SJCRH30 (cell line): ENCODE data around the gene FOXB1. TPM values are rescaled to one million over a fixed set of nuclear protein-coding genes. Genes with fewer than 3 reads are reported as not detected.

Source experiments
- DNase-seq, 2 experiments: peaks; one replicate each; pipeline ENCODE4 v3.0.0-alpha.2; 2015 to 2020
- H3K27ac ChIP-seq: fragments of 250-450 bp; sonication (Bioruptor Pico); 2 replicates; pipeline ENCODE4 v1.5.1; 2020; ENCODE audit warnings: mild to moderate bottlenecking, moderate library complexity
- H3K27me3 ChIP-seq: fragments of 250-450 bp; sonication (Bioruptor Pico); 2 replicates; pipeline ENCODE4 v1.5.1; 2020; ENCODE audit warnings: mild to moderate bottlenecking, moderate library complexity
- H3K36me3 ChIP-seq: fragments of 250-450 bp; sonication (Bioruptor Pico); 2 replicates; pipeline ENCODE4 v1.5.1; 2020; ENCODE audit warnings: mild to moderate bottlenecking, moderate library complexity
- H3K4me1 ChIP-seq: fragments of 250-450 bp; sonication (Bioruptor Pico); 2 replicates; pipeline ENCODE4 v1.5.1; 2020; ENCODE audit warnings: mild to moderate bottlenecking, moderate library complexity
- H3K4me3 ChIP-seq: fragments of 250-450 bp; sonication (Bioruptor Pico); 2 replicates; pipeline ENCODE4 v1.5.1; 2020; ENCODE audit warnings: mild to moderate bottlenecking, moderate library complexity
- H3K9me3 ChIP-seq: fragments of 250-450 bp; sonication (Bioruptor Pico); replicated peaks from 2 replicates; pipeline ENCODE4 v1.5.1; 2020; ENCODE audit warnings: mild to moderate bottlenecking, moderate library complexity
- total RNA-seq: library from RNA; depleted of rRNA; stranded (reverse); fragments of >200 nt; shearing (Covaris generic); gene quantifications from 2 replicates; pipeline ENCODE4 v1.2.3, GENCODE V29; 2014

FOXB1 gene
- total RNA-seq, 1 experiment from 2014 or later, result 0.51 TPM

GRCh38 chr15:60022379-60022741, 18.2 kb downstream of the FOXB1 start:
- DNase-seq, result no peak
- Histone ChIP-seq H3K4me3 (no peak overlapping the region), H3K9me3 (no peaks in the 10 kb centered on the region), H3K27ac (no peak overlapping the region), H3K27me3 (no peaks in the 10 kb centered on the region), H3K4me1 (no peaks in the 10 kb centered on the region), H3K36me3 (no peaks in the 10 kb centered on the region)

- Histone ChIP-seq H3K4me1 (no peaks in the 10 kb centered on the region), H3K27ac (no peak overlapping the region), H3K4me3 (no peak overlapping the region), H3K36me3 (no peaks in the 10 kb centered on the region), H3K27me3 (no peaks in the 10 kb centered on the region), H3K9me3 (no peaks in the 10 kb centered on the region)
- no peak for DNase-seq
Measured at GRCh38 chr15:60026555-60026954, 22.4 kb downstream of the FOXB1 start.

- H3K36me3 ChIP-seq, result no peaks in the 10 kb centered on the region
- no peak overlapping the region for H3K27ac ChIP-seq
- H3K9me3 ChIP-seq, result no peaks in the 10 kb centered on the region
- peaks cover 5% of the 10 kb centered on the region; the same call in 1 of the 2 replicates for H3K27me3 ChIP-seq
- DNase-seq, result no peak
- no peaks in the 10 kb centered on the region for H3K4me1 ChIP-seq
- H3K4me3 ChIP-seq, result no peak overlapping the region
Measured at GRCh38 chr15:60035344-60035743, 31.2 kb downstream of the FOXB1 start.

GRCh38 chr15:60039316-60039715, 35.2 kb downstream of the FOXB1 start:
- Histone ChIP-seq H3K9me3 (no peaks in the 10 kb centered on the region), H3K36me3 (no peaks in the 10 kb centered on the region), H3K4me1 (no peaks in the 10 kb centered on the region), H3K4me3 (no peak overlapping the region), H3K27me3 (peaks cover 5% of the 10 kb centered on the region; the same call in 1 of the 2 replicates), H3K27ac (no peak overlapping the region)
- no peak for DNase-seq

GRCh38 chr15:60043744-60044435, 39.8 kb downstream of the FOXB1 start:
- peaks cover 3% of the 10 kb centered on the region; the same call in 1 of the 2 replicates for H3K4me1 ChIP-seq
- no peaks in the 10 kb centered on the region for H3K9me3 ChIP-seq
- no peaks in the 10 kb centered on the region for H3K27me3 ChIP-seq
- H3K36me3 ChIP-seq, result no peaks in the 10 kb centered on the region
- DNase-seq, result no peak
- no peak overlapping the region for H3K4me3 ChIP-seq
- H3K27ac ChIP-seq, result no peak overlapping the region

- no peaks in the 10 kb centered on the region for H3K36me3 ChIP-seq
- H3K27ac ChIP-seq, result no peak overlapping the region
- H3K4me1 ChIP-seq, result peaks cover 3% of the 10 kb centered on the region; the same call in 1 of the 2 replicates
- no peaks in the 10 kb centered on the region for H3K9me3 ChIP-seq
- H3K4me3 ChIP-seq, result no peak overlapping the region
- H3K27me3 ChIP-seq, result no peaks in the 10 kb centered on the region
- no peak for DNase-seq
Measured at GRCh38 chr15:60044636-60045270, 40.6 kb downstream of the FOXB1 start.

GRCh38 chr15:60047701-60048100, 43.6 kb downstream of the FOXB1 start:
- H3K27ac ChIP-seq, result no peak overlapping the region
- no peak for DNase-seq
- no peaks in the 10 kb centered on the region for H3K9me3 ChIP-seq

GRCh38 chr15:60049948-60050347, 45.8 kb downstream of the FOXB1 start:
- DNase-seq, result no peak
- Histone ChIP-seq H3K27ac (no peak overlapping the region), H3K36me3 (no peaks in the 10 kb centered on the region), H3K4me3 (no peak overlapping the region), H3K4me1 (peaks cover 3% of the 10 kb centered on the region; the same call in 1 of the 2 replicates), H3K9me3 (no peaks in the 10 kb centered on the region), H3K27me3 (no peaks in the 10 kb centered on the region)

More at GRCh38 chr15:60047701-60048100, 43.6 kb downstream of the FOXB1 start:
- Histone ChIP-seq H3K27me3 (no peaks in the 10 kb centered on the region), H3K4me3 (no peak overlapping the region), H3K36me3 (no peaks in the 10 kb centered on the region), H3K4me1 (peaks cover 3% of the 10 kb centered on the region; the same call in 1 of the 2 replicates)

GRCh38 chr15:60052796-60053195, 48.7 kb downstream of the FOXB1 start:
- Histone ChIP-seq H3K4me3 (no peak overlapping the region), H3K4me1 (peaks cover 2% of the 10 kb centered on the region; the same call in 1 of the 2 replicates), H3K27me3 (no peaks in the 10 kb centered on the region), H3K36me3 (no peaks in the 10 kb centered on the region), H3K9me3 (no peaks in the 10 kb centered on the region), H3K27ac (no peak overlapping the region)
- no peak for DNase-seq

GRCh38 chr15:60054472-60054871, 50.4 kb downstream of the FOXB1 start:
- H3K36me3 ChIP-seq, result no peaks in the 10 kb centered on the region
- no peaks in the 10 kb centered on the region for H3K4me1 ChIP-seq
- H3K27ac ChIP-seq, result no peak overlapping the region
- H3K4me3 ChIP-seq, result no peak overlapping the region
- DNase-seq, result no peak
- no peaks in the 10 kb centered on the region for H3K9me3 ChIP-seq
- H3K27me3 ChIP-seq, result no peaks in the 10 kb centered on the region
